Measurements from ENCODE around the gene ODAD4.

The ODAD4 gene

GRCh38 chr17:41901646-41902045 lies 28.8 kb upstream of the ODAD4 start:
- H3K4me3 ChIP-seq (ENCODE audit: extremely low read depth, insufficient read depth, low read length, poor library complexity, severe bottlenecking) = no peak overlapping the region
- peaks cover 3% of the 10 kb centered on the region for H3K4me1 ChIP-seq (ENCODE audit: control insufficient read depth, insufficient read depth, low read length, poor library complexity, severe bottlenecking)
- 75 to 94% methylated on average over 4 to 9 of the region's 11 CpGs for WGBS, 2 experiments (ENCODE audit: insufficient coverage in 2 of 2)
- no peak overlapping the region for H3K27ac ChIP-seq (ENCODE audit: low read depth, low read length, severe bottlenecking)
- no peaks in the 10 kb centered on the region for H3K9me3 ChIP-seq (ENCODE audit: control insufficient read depth, low read length)
- peaks cover 99% of the 10 kb centered on the region for H3K36me3 ChIP-seq (ENCODE audit: control insufficient read depth, insufficient read depth, low read length)

- WGBS, 2 experiments (ENCODE audit: insufficient coverage in 2 of 2) = 94 to 97% methylated on average over 5 to 6 of the region's 7 CpGs
- Histone ChIP-seq H3K4me1 (ENCODE audit: control insufficient read depth, insufficient read depth, low read length, poor library complexity, severe bottlenecking) (peaks cover 6% of the 10 kb centered on the region), H3K36me3 (ENCODE audit: control insufficient read depth, insufficient read depth, low read length) (peaks cover 99% of the 10 kb centered on the region), H3K4me3 (ENCODE audit: extremely low read depth, insufficient read depth, low read length, poor library complexity, severe bottlenecking) (no peak overlapping the region), H3K27ac (ENCODE audit: low read depth, low read length, severe bottlenecking) (no peak overlapping the region), H3K9me3 (ENCODE audit: control insufficient read depth, low read length) (no peaks in the 10 kb centered on the region)
These were observed 26.1 kb upstream of the ODAD4 start for GRCh38 chr17:41904242-41904841.

GRCh38 chr17:41905172-41905571 lies 25.2 kb upstream of the ODAD4 start:
- WGBS, 2 experiments (ENCODE audit: insufficient coverage in 2 of 2) = 96 to 100% methylated on average over 3 of the region's 4 CpGs
- H3K27ac ChIP-seq (ENCODE audit: low read depth, low read length, severe bottlenecking) = no peak overlapping the region
- H3K4me3 ChIP-seq (ENCODE audit: extremely low read depth, insufficient read depth, low read length, poor library complexity, severe bottlenecking) = no peak overlapping the region
- peaks cover 99% of the 10 kb centered on the region for H3K36me3 ChIP-seq (ENCODE audit: control insufficient read depth, insufficient read depth, low read length)
- H3K4me1 ChIP-seq (ENCODE audit: control insufficient read depth, insufficient read depth, low read length, poor library complexity, severe bottlenecking) = peaks cover 9% of the 10 kb centered on the region
- H3K9me3 ChIP-seq (ENCODE audit: control insufficient read depth, low read length) = no peaks in the 10 kb centered on the region

GRCh38 chr17:41906465-41907184 lies 23.8 kb upstream of the ODAD4 start:
- Histone ChIP-seq H3K4me1 (ENCODE audit: control insufficient read depth, insufficient read depth, low read length, poor library complexity, severe bottlenecking) (peaks cover 9% of the 10 kb centered on the region), H3K36me3 (ENCODE audit: control insufficient read depth, insufficient read depth, low read length) (peaks cover 99% of the 10 kb centered on the region), H3K9me3 (ENCODE audit: control insufficient read depth, low read length) (no peaks in the 10 kb centered on the region), H3K27ac (ENCODE audit: low read depth, low read length, severe bottlenecking) (no peak overlapping the region), H3K4me3 (ENCODE audit: extremely low read depth, insufficient read depth, low read length, poor library complexity, severe bottlenecking) (no peak overlapping the region)
- 93 to 96% methylated on average over 9 to 15 of the region's 15 CpGs for WGBS, 2 experiments (ENCODE audit: insufficient coverage in 2 of 2)

GRCh38 chr17:41907185-41907556 lies 23.2 kb upstream of the ODAD4 start:
- Histone ChIP-seq H3K4me3 (ENCODE audit: extremely low read depth, insufficient read depth, low read length, poor library complexity, severe bottlenecking) (no peak overlapping the region), H3K9me3 (ENCODE audit: control insufficient read depth, low read length) (no peaks in the 10 kb centered on the region), H3K36me3 (ENCODE audit: control insufficient read depth, insufficient read depth, low read length) (peaks cover 99% of the 10 kb centered on the region), H3K4me1 (ENCODE audit: control insufficient read depth, insufficient read depth, low read length, poor library complexity, severe bottlenecking) (peaks cover 9% of the 10 kb centered on the region), H3K27ac (ENCODE audit: low read depth, low read length, severe bottlenecking) (no peak overlapping the region)
- 94 to 100% methylated on average over 4 to 7 of the region's 8 CpGs for WGBS, 2 experiments (ENCODE audit: insufficient coverage in 2 of 2)

- 95% methylated on average over 11 to 13 of the region's 14 CpGs for WGBS, 2 experiments (ENCODE audit: insufficient coverage in 2 of 2)
- Histone ChIP-seq H3K9me3 (ENCODE audit: control insufficient read depth, low read length) (no peaks in the 10 kb centered on the region), H3K27ac (ENCODE audit: low read depth, low read length, severe bottlenecking) (no peak overlapping the region), H3K36me3 (ENCODE audit: control insufficient read depth, insufficient read depth, low read length) (peaks cover 99% of the 10 kb centered on the region), H3K4me1 (ENCODE audit: control insufficient read depth, insufficient read depth, low read length, poor library complexity, severe bottlenecking) (peaks cover 9% of the 10 kb centered on the region), H3K4me3 (ENCODE audit: extremely low read depth, insufficient read depth, low read length, poor library complexity, severe bottlenecking) (no peak overlapping the region)
These were observed 22.5 kb upstream of the ODAD4 start for GRCh38 chr17:41907633-41908539.

GRCh38 chr17:41909088-41909487 lies 21.3 kb upstream of the ODAD4 start:
- H3K36me3 ChIP-seq (ENCODE audit: control insufficient read depth, insufficient read depth, low read length) = peaks cover 100% of the 10 kb centered on the region
- no peaks in the 10 kb centered on the region for H3K9me3 ChIP-seq (ENCODE audit: control insufficient read depth, low read length)
- no peak overlapping the region for H3K4me3 ChIP-seq (ENCODE audit: extremely low read depth, insufficient read depth, low read length, poor library complexity, severe bottlenecking)
- peaks cover 9% of the 10 kb centered on the region for H3K4me1 ChIP-seq (ENCODE audit: control insufficient read depth, insufficient read depth, low read length, poor library complexity, severe bottlenecking)
- no peak overlapping the region for H3K27ac ChIP-seq (ENCODE audit: low read depth, low read length, severe bottlenecking)
- WGBS, 2 experiments (ENCODE audit: insufficient coverage in 2 of 2) = 96 to 100% methylated on average over 10 to 13 of the region's 13 CpGs

GRCh38 chr17:41910701-41911391 lies 19.6 kb upstream of the ODAD4 start:
- WGBS, 2 experiments (ENCODE audit: insufficient coverage in 2 of 2) = 94 to 95% methylated on average over 10 to 13 of the region's 13 CpGs
- peaks cover 98% of the 10 kb centered on the region for H3K36me3 ChIP-seq (ENCODE audit: control insufficient read depth, insufficient read depth, low read length)
- H3K27ac ChIP-seq (ENCODE audit: low read depth, low read length, severe bottlenecking) = no peak overlapping the region
- no peaks in the 10 kb centered on the region for H3K9me3 ChIP-seq (ENCODE audit: control insufficient read depth, low read length)
- no peak overlapping the region for H3K4me3 ChIP-seq (ENCODE audit: extremely low read depth, insufficient read depth, low read length, poor library complexity, severe bottlenecking)
- H3K4me1 ChIP-seq (ENCODE audit: control insufficient read depth, insufficient read depth, low read length, poor library complexity, severe bottlenecking) = peaks cover 19% of the 10 kb centered on the region

- Histone ChIP-seq H3K27ac (ENCODE audit: low read depth, low read length, severe bottlenecking) (no peak overlapping the region), H3K4me3 (ENCODE audit: extremely low read depth, insufficient read depth, low read length, poor library complexity, severe bottlenecking) (no peak overlapping the region), H3K36me3 (ENCODE audit: control insufficient read depth, insufficient read depth, low read length) (peaks cover 91% of the 10 kb centered on the region), H3K4me1 (ENCODE audit: control insufficient read depth, insufficient read depth, low read length, poor library complexity, severe bottlenecking) (peaks cover 26% of the 10 kb centered on the region), H3K9me3 (ENCODE audit: control insufficient read depth, low read length) (no peaks in the 10 kb centered on the region)
- WGBS, 2 experiments (ENCODE audit: insufficient coverage in 2 of 2) = 100% methylated on average over 1 of the region's 1 CpG; no CpG with 5 or more reads in 1 of the 2 experiments
These were observed 17.5 kb upstream of the ODAD4 start for GRCh38 chr17:41912925-41913324.

- Histone ChIP-seq H3K36me3 (ENCODE audit: control insufficient read depth, insufficient read depth, low read length) (peaks cover 83% of the 10 kb centered on the region), H3K4me1 (ENCODE audit: control insufficient read depth, insufficient read depth, low read length, poor library complexity, severe bottlenecking) (peaks cover 26% of the 10 kb centered on the region), H3K9me3 (ENCODE audit: control insufficient read depth, low read length) (no peaks in the 10 kb centered on the region), H3K4me3 (ENCODE audit: extremely low read depth, insufficient read depth, low read length, poor library complexity, severe bottlenecking) (no peak overlapping the region), H3K27ac (ENCODE audit: low read depth, low read length, severe bottlenecking) (no peak overlapping the region)
- 71 to 100% methylated on average over 1 to 2 of the region's 4 CpGs for WGBS, 2 experiments (ENCODE audit: insufficient coverage in 2 of 2)
These were observed 16.6 kb upstream of the ODAD4 start for GRCh38 chr17:41913798-41914197.
